H1 (cell line): Measurements from ENCODE around the gene ALAS1. TPM values are rescaled to one million over a fixed set of nuclear protein-coding genes. Genes with fewer than 3 reads are reported as not detected.

Experiments used
- BACH1 ChIP-seq: IDR thresholded peaks from 2 replicates; pipeline ENCODE4 v1.6.1; 2012; ENCODE audit warnings: low read length, improper control_type of control experiment
- EZH2 ChIP-seq: fragments of 200-600 bp; sonication (generic); IDR thresholded peaks from 2 replicates; pipeline ENCODE4 v1.7.1; 2012; ENCODE audit warnings: low read depth, mild to moderate bottlenecking, moderate library complexity, low read length, inconsistent platforms; ENCODE audit not compliant: severe bottlenecking
- JUN ChIP-seq: IDR thresholded peaks from 2 replicates; pipeline ENCODE4 v1.6.1; 2011; ENCODE audit warnings: low read depth, mild to moderate bottlenecking, improper control_type of control experiment, low read length
- KDM1A ChIP-seq: fragments of 200-600, 300-600 bp; sonication (generic); IDR thresholded peaks from 2 replicates; pipeline ENCODE4 v1.7.1; 2016; ENCODE audit warnings: mild to moderate bottlenecking, low read length, borderline replicate concordance
- KDM5A ChIP-seq: fragments of 200-600 bp; IDR thresholded peaks from 2 replicates; pipeline ENCODE4 v1.7.1; 2012; ENCODE audit warnings: mild to moderate bottlenecking, low read length, inconsistent platforms, mixed read lengths
- PHF8 ChIP-seq: fragments of 200-600 bp; sonication (generic); conservative IDR thresholded peaks from 2 replicates; pipeline ENCODE4 v1.7.1; 2012; ENCODE audit warnings: low read depth, mild to moderate bottlenecking, inconsistent platforms, low read length, moderate library complexity
- POLR2A ChIP-seq, 2 experiments: IDR thresholded peaks; 1 replicate in 1 of 2; 2 replicates in 1 of 2; pipeline ENCODE4 v1.6.1; 2011; ENCODE audit warnings: low read depth in 2 of 2, low read length in 2 of 2, mild to moderate bottlenecking in 2 of 2; ENCODE audit errors: control extremely low read depth in 1 of 2
- POLR2AphosphoS5 ChIP-seq: IDR thresholded peaks from 2 replicates; pipeline ENCODE4 v1.6.1; 2011; ENCODE audit warnings: low read depth, low read length
- SP1 ChIP-seq: IDR thresholded peaks from 2 replicates; pipeline ENCODE4 v1.6.1; 2011; ENCODE audit warnings: low read depth, low read length
- TAF1 ChIP-seq: IDR thresholded peaks from 2 replicates; pipeline ENCODE4 v1.6.1; 2011; ENCODE audit warnings: mild to moderate bottlenecking, low read depth, low read length
- polyA plus RNA-seq, 7 experiments: library from polyadenylated mRNA; depleted of rRNA in 3 of 7; stranded (reverse) in 5 of 7; unstranded in 2 of 7; fragments of >200 nt in 5 of 7; fragments of 200-250 nt in 2 of 7; gene quantifications; 1 replicate in 5 of 7; 2 replicates in 1 of 7; 4 replicates in 1 of 7; pipeline versions ENCODE4 v1.2.1 to v1.2.3, GENCODE V29; 2011 to 2013; ENCODE audit warnings: missing spikeins in 2 of 7, mixed read lengths in 2 of 7
- total RNA-seq: library from RNA; stranded (reverse); fragmentation: NEBNext Ultra II Directional; extraction: Animal tissue kit (Norgen Biotek cat#: 25700); gene quantifications from 2 replicates; pipeline ENCODE4 v1.2.1, GENCODE V29; 2021
- TF ChIP-seq, protein P1 (sequence below): IDR thresholded peaks from 2 replicates; pipeline ENCODE4 v1.6.1; 2011; ENCODE audit warnings: low read depth, mild to moderate bottlenecking, low read length; ENCODE audit not compliant: insufficient read depth

ALAS1 gene
- total and polyA plus RNA-seq, 2 of the 8 experiments (the other 6 are each of a cell fraction or from before 2014, with no cell fraction given) = 45.9 to 84.4 TPM

GRCh38 chr3:52240059-52240885 lies 42.3 kb downstream of the ALAS1 start (continued):
- no peak for TF ChIP-seq KDM5A
- TF ChIP-seq KDM1A = peak; percentile 87
- no peak for TF ChIP-seq PHF8
- TF ChIP-seq BACH1 = no peak
- no peak for TF ChIP-seq SP1
- TF ChIP-seq POLR2A (IDR thresholded peaks at IDR 0.05; ENCODE audit: control extremely low read depth in 1 of 2, low read depth in 2 of 2, low read length in 2 of 2) = peak in 1 of 2 experiments; percentile 39; a peak in 1 of 3 replicates
- 0 out of 2 replicates have a peak, but pooled peaks have one; percentile 55 for TF ChIP-seq TAF1
- no peak for TF ChIP-seq JUN
- TF ChIP-seq, protein P1, sequence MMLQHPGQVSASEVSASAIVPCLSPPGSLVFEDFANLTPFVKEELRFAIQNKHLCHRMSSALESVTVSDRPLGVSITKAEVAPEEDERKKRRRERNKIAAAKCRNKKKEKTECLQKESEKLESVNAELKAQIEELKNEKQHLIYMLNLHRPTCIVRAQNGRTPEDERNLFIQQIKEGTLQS = no peak
- TF ChIP-seq EZH2 = no peak
- TF ChIP-seq POLR2AphosphoS5 = peak; percentile 49; the same call in 1 of the 2 replicates
